ENCODE results near the gene RFC4. TPM values are rescaled to one million over a fixed set of nuclear protein-coding genes. Genes with fewer than 3 reads are reported as not detected.

RFC4 gene
- total and polyA plus RNA-seq, 9 of the 15 experiments (the other 6 are each of a cell fraction or from before 2014, with no cell fraction given), result 105 to 227 (median 180) TPM

DNA sequence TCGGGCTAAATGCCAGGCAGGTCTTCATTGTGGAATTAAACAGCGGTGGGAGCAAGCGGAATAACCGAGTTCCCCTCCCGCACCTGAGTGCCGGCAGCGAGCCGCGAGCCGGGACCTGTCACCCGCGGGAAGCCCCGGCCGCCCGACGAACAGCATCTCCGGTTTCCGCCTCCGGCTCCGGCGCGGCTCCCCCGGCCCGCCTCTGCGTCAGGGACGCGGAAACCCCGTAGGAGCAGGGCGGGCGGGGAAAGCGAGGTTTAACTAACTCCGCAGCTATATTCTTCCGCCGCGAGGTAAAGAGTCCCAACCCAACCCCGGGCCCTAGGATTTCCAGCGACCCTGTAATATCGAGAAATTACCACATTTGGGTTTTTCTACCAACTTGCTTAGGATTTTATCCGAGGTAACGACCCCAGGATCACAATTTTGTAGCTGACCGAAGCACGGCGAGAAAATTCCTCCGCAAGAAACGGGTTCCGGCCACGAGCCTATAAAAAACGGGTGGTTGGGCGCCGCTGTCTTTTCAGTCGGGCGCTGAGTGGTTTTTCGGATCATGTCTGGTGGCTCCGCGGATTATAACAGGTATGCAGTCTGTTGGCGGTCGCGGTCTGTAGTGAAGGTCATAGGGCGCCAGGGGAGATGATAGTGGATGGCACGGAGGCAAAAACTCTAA lies 23.1 kb downstream of the RFC4 start, which contains the start of gene EIF4A2 (continued):
- TF ChIP-seq CCAR2 (IDR thresholded peaks at IDR 0.05; ENCODE audit: low read depth, low read length), result 0 out of 2 replicates have a peak, but pooled peaks have one; percentile 51
- TF ChIP-seq ZNF699 (CRISPR knock-in tag; IDR thresholded peaks at IDR 0.05; ENCODE audit: insufficient replicate concordance), result no peak
- TF ChIP-seq ZC3H11A (IDR thresholded peaks at IDR 0.05; ENCODE audit: low read depth, low read length), result no peak
- TF ChIP-seq, protein P1, sequence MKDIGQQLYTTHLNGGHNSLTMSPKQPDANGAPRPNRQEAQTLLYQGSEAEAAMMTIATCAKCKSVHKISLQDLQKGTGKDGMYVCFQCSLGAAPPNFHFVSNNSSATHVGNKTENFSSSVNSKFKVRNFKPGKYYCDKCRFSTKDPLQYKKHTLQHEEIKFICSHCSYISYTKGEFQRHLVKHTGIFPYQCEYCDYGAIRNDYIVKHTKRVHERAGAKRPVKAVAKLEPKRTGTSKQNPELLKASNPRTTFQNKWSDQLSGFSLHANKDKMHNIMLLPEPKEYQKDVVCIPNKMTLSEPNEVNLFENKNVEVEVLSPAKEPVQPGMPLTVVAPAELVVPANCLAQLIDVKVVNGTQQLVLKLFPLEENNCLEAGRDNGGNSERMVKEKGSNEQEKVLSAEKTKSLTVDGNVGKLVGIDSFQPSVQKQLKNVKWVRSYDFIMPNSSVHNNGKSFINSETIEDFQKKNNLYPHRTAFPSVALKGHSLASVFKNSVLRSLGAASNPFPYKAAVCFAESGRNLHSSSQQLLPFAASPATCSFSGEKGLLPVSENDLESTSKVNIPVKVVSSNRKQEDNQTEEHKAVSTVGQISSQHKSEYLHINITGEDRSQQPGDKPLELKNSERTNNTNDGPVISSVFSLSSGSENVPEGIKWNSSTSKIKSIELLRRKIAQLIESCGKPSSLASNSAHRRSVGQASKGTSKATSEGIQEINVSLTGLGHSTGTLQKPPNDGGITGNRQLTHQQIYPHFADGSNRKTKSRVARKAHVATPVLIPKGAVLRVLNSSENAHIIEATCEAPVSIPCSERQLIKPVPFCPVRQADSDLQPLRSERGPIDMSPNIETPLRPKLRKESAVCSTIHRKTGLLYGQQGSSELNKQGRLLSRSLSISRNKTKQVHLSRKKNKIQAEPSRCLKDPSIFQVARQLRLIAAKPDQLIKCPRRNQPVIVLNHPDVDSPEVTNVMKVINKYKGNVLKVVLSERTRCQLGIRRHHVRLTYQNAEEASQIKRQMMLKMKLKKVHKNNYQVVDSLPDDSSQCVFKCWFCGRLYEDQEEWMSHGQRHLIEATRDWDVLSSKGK (CRISPR knock-in tag; IDR thresholded peaks at IDR 0.05), result no peak
- no peak for TF ChIP-seq ZNF174 (CRISPR knock-in tag; IDR thresholded peaks at IDR 0.05)
- peak; percentile 50 for TF ChIP-seq ZNF584 (CRISPR knock-in tag; IDR thresholded peaks at IDR 0.05; ENCODE audit: low read depth)
- peak in 1 of 2 experiments; percentile 31; a peak in 1 of 4 replicates for TF ChIP-seq KDM4B (IDR thresholded peaks at IDR 0.05; ENCODE audit: borderline replicate concordance in 2 of 2, low read depth in 1 of 2)
- TF ChIP-seq, protein P2, sequence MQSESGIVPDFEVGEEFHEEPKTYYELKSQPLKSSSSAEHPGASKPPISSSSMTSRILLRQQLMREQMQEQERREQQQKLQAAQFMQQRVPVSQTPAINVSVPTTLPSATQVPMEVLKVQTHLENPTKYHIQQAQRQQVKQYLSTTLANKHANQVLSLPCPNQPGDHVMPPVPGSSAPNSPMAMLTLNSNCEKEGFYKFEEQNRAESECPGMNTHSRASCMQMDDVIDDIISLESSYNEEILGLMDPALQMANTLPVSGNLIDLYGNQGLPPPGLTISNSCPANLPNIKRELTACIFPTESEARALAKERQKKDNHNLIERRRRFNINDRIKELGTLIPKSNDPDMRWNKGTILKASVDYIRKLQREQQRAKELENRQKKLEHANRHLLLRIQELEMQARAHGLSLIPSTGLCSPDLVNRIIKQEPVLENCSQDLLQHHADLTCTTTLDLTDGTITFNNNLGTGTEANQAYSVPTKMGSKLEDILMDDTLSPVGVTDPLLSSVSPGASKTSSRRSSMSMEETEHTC (IDR thresholded peaks at IDR 0.05), result no peak
- 0 out of 2 replicates have a peak, but pooled peaks have one; percentile 21 for TF ChIP-seq MTF1 (CRISPR knock-in tag; IDR thresholded peaks at IDR 0.05; ENCODE audit: borderline replicate concordance)
- TF ChIP-seq, protein P3, sequence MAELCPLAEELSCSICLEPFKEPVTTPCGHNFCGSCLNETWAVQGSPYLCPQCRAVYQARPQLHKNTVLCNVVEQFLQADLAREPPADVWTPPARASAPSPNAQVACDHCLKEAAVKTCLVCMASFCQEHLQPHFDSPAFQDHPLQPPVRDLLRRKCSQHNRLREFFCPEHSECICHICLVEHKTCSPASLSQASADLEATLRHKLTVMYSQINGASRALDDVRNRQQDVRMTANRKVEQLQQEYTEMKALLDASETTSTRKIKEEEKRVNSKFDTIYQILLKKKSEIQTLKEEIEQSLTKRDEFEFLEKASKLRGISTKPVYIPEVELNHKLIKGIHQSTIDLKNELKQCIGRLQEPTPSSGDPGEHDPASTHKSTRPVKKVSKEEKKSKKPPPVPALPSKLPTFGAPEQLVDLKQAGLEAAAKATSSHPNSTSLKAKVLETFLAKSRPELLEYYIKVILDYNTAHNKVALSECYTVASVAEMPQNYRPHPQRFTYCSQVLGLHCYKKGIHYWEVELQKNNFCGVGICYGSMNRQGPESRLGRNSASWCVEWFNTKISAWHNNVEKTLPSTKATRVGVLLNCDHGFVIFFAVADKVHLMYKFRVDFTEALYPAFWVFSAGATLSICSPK (IDR thresholded peaks at IDR 0.05; ENCODE audit: borderline replicate concordance), result peak; percentile 98
- TF ChIP-seq, protein P4, sequence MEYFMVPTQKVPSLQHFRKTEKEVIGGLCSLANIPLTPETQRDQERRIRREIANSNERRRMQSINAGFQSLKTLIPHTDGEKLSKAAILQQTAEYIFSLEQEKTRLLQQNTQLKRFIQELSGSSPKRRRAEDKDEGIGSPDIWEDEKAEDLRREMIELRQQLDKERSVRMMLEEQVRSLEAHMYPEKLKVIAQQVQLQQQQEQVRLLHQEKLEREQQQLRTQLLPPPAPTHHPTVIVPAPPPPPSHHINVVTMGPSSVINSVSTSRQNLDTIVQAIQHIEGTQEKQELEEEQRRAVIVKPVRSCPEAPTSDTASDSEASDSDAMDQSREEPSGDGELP (CRISPR knock-in tag; IDR thresholded peaks at IDR 0.05; ENCODE audit: borderline replicate concordance), result peak; percentile 73; the same call in 1 of the 2 replicates
- TF ChIP-seq, protein P5, sequence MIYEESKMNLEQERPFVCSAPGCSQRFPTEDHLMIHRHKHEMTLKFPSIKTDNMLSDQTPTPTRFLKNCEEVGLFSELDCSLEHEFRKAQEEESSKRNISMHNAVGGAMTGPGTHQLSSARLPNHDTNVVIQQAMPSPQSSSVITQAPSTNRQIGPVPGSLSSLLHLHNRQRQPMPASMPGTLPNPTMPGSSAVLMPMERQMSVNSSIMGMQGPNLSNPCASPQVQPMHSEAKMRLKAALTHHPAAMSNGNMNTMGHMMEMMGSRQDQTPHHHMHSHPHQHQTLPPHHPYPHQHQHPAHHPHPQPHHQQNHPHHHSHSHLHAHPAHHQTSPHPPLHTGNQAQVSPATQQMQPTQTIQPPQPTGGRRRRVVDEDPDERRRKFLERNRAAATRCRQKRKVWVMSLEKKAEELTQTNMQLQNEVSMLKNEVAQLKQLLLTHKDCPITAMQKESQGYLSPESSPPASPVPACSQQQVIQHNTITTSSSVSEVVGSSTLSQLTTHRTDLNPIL (CRISPR knock-in tag; IDR thresholded peaks at IDR 0.05), result no peak
- TF ChIP-seq MEIS2 (IDR thresholded peaks at IDR 0.05; ENCODE audit: partially characterized antibody), result peak; percentile 24
- no peak for TF ChIP-seq TBP (optimal IDR thresholded peaks at IDR 0.05; ENCODE audit: low read depth, low read length)
- TF ChIP-seq ZBTB1 (CRISPR knock-in tag; IDR thresholded peaks at IDR 0.05; ENCODE audit: borderline replicate concordance, low read depth), result no peak
- no peak; the same call in 1 of the 2 replicates for TF ChIP-seq HCFC1 (IDR thresholded peaks at IDR 0.05; ENCODE audit: low read depth, low read length)
- peak; percentile 18 for TF ChIP-seq PRPF4 (IDR thresholded peaks at IDR 0.05; ENCODE audit: insufficient read depth, low read depth, low read length, poor library complexity, severe bottlenecking)
- no peak for TF ChIP-seq ZBTB17 (CRISPR knock-in tag; IDR thresholded peaks at IDR 0.05)

Data from K562 (cell line).